Esophagus muscularis mucosa (tissue), 4 donors: Measurements from ENCODE around the gene PSKH1.

Experiments used
- CTCF ChIP-seq, 3 experiments: fragments of 200-600 bp in 2 of 3; fragments of 450-650 bp in 1 of 3; sonication (generic) in 2 of 3; IDR thresholded peaks; one replicate each; pipeline ENCODE4 v1.5.1; 2017 to 2019; ENCODE audit warnings: antibody characterized with exemption in 3 of 3, mild to moderate bottlenecking in 2 of 3, moderate library complexity in 1 of 3
- EP300 ChIP-seq: sonication (generic); formaldehyde crosslinking; IDR thresholded peaks from one replicate; pipeline ENCODE4 v1.6.1; 2017; ENCODE audit warnings: antibody characterized with exemption
- POLR2A ChIP-seq: fragments of 450-650 bp; IDR thresholded peaks from one replicate; pipeline ENCODE4 v1.6.1; 2017; ENCODE audit warnings: antibody characterized with exemption, moderate library complexity, mild to moderate bottlenecking, low read depth
- POLR2AphosphoS5 ChIP-seq, 2 donors: sonication (generic); formaldehyde crosslinking; IDR thresholded peaks; one replicate each; pipeline ENCODE4 v1.6.1; 2017; ENCODE audit warnings: antibody characterized with exemption in 2 of 2

DNA sequence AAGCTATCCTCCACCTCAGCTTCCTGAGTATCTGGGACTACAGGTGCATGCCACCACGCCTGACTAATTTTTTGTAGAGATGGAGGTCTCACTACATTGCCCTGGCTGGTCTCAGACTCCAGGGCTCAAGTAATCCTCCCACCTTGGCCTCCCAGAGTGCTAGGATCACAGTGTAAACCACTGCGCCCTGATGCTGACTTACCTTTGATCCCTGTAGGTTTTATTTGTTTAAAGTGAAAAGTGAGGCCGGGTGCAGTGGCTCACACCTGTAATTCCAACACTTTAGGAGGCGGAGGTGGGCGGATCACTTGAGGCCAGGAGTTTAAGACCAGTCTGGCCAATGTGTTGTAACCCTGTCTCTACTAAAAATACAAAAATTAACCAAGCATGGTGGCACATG is 8.7 kb downstream of the PSKH1 start:
- TF ChIP-seq CTCF (IDR thresholded peaks at IDR 0.05) (no peak), POLR2AphosphoS5 (IDR thresholded peaks at IDR 0.05) (no peak), POLR2A (no peak), EP300 (no peak)
